Thyroid gland (tissue), 4 donors: Measurements from ENCODE around the gene ZNF280A. TPM values are rescaled to one million over a fixed set of nuclear protein-coding genes. Genes with fewer than 3 reads are reported as not detected.
"Not testable (repeated sequence)": the region's sequence is repeated elsewhere in the genome, so short reads cannot be mapped to it uniquely, and the experiment has no call there.

Experiments used
- DNase-seq, 2 donors: peaks; one replicate each; pipeline ENCODE4 v3.0.0-alpha.2; 2019
- H3K27ac ChIP-seq, 3 donors: fragments of 200-600 bp; sonication (generic); 1 replicate in 2 of 3; 2 replicates in 1 of 3; pipeline ENCODE4 v1.5.1; 2016 to 2019; ENCODE audit warnings: mild to moderate bottlenecking in 1 of 3, moderate library complexity in 1 of 3
- H3K27me3 ChIP-seq: fragments of 200-600 bp; sonication (generic); one replicate; pipeline ENCODE4 v1.5.1; 2019
- H3K36me3 ChIP-seq, 2 donors: fragments of 200-600 bp; sonication (generic); one replicate each; pipeline ENCODE4 v1.5.1; 2016 to 2019
- H3K4me1 ChIP-seq, 2 donors: fragments of 200-600 bp; sonication (generic); one replicate each; pipeline ENCODE4 v1.5.1; 2017 to 2019
- H3K4me3 ChIP-seq, 3 donors: fragments of 200-600 bp; sonication (generic); replicated peaks in 1 of 3; 1 replicate in 2 of 3; 2 replicates in 1 of 3; pipeline ENCODE4 v1.5.1; 2016; ENCODE audit warnings: mild to moderate bottlenecking in 1 of 3
- H3K9me3 ChIP-seq: fragments of 200-600 bp; sonication (generic); one replicate; pipeline ENCODE4 v1.5.1; 2017
- POLR2A ChIP-seq, 2 donors: fragments of 450-650 bp; IDR thresholded peaks; one replicate each; pipeline ENCODE4 v1.6.1; 2017; ENCODE audit warnings: antibody characterized with exemption in 2 of 2, mild to moderate bottlenecking in 2 of 2, moderate library complexity in 1 of 2
- WGBS, 2 donors: methylation state at CpG; one replicate each; pipeline ENCODE4 v1.1.5; 2017; 5-methylcytosine and 5-hydroxymethylcytosine counted together
- intact Hi-C: fragments of 100-400 bp; cut with DNase I; formaldehyde crosslinking; loops from one replicate; pipeline ENCODE4 v1.15.1; 2023
- total RNA-seq, 4 donors: library from RNA; depleted of rRNA; stranded (reverse); fragments of >200 nt; gene quantifications; one replicate each; pipeline ENCODE4 v1.2.3, GENCODE V29; 2016
- TF ChIP-seq, protein P1 (sequence below), 6 experiments: fragments of 200-600 bp in 3 of 6; fragments of 450-650 bp in 3 of 6; sonication (generic) in 3 of 6; IDR thresholded peaks; one replicate each; pipeline ENCODE4 v1.5.1; 2016 to 2019; ENCODE audit warnings: antibody characterized with exemption in 6 of 6, mild to moderate bottlenecking in 2 of 6, inconsistent platforms in 1 of 6, moderate library complexity in 1 of 6

ZNF280A gene
- total RNA-seq, 4 donors from 2014 or later = not detected

DNA sequence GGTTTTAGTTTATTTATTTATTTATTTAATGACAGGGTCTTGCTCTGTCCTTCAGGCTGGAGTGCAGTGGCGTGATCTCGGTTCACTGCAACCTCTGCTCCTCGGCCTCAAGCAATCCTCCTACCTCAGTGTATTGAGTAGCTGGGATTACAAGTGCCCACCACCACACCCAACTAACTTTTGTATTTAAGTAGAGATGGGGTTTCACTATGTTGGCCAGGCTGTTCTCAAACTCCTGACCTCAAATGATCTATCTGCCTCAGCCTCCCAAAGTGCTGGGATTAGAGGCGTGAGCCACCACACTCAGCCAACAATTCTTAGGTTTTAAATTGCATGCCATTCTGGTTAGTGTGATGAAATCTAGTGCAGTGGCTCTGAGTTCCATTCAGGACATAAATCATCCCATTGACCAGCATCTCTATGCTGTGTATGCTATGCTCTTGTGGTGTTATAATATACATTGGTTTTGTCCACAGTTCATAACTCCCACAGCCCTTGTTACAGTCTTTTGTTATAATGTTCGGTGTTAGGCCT, 40.0 kb downstream of the ZNF280A start:
- DNase-seq = no peak
- Histone ChIP-seq H3K27ac (no peak overlapping the region), H3K4me1 (no peaks in the 10 kb centered on the region), H3K27me3 (no peaks in the 10 kb centered on the region), H3K4me3 (no peak overlapping the region), H3K36me3 (no peaks in the 10 kb centered on the region), H3K9me3 (no peaks in the 10 kb centered on the region)
- 98% methylated on average over 5 of the region's 5 CpGs for WGBS, 2 donors
- intact Hi-C loops = no loop called here
- TF ChIP-seq, protein P1, sequence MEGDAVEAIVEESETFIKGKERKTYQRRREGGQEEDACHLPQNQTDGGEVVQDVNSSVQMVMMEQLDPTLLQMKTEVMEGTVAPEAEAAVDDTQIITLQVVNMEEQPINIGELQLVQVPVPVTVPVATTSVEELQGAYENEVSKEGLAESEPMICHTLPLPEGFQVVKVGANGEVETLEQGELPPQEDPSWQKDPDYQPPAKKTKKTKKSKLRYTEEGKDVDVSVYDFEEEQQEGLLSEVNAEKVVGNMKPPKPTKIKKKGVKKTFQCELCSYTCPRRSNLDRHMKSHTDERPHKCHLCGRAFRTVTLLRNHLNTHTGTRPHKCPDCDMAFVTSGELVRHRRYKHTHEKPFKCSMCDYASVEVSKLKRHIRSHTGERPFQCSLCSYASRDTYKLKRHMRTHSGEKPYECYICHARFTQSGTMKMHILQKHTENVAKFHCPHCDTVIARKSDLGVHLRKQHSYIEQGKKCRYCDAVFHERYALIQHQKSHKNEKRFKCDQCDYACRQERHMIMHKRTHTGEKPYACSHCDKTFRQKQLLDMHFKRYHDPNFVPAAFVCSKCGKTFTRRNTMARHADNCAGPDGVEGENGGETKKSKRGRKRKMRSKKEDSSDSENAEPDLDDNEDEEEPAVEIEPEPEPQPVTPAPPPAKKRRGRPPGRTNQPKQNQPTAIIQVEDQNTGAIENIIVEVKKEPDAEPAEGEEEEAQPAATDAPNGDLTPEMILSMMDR (IDR thresholded peaks at IDR 0.05) = no peak
- TF ChIP-seq POLR2A (IDR thresholded peaks at IDR 0.05) = no peak

DNA sequence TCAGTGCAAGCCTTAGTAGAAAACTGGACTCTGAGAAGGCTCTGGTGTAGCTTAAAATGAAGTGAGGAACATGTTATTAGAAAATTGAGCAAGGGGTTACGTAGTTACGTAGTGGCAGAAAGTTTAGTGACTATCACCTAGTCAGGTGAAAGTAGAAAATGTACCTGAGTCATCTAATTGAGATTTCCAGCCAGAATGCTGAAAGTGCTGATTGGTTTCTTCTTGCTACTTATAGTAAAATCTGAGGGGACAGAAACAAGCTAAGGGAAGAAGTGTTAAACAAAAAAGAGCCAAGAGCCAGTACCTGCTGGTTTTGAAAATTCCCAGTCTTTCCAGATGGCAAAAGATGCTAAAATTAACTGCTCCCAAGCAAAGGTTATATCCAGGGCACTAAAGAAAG, 41.0 kb downstream of the ZNF280A start:
- no peak overlapping the region for H3K4me3 ChIP-seq
- no peaks in the 10 kb centered on the region for H3K9me3 ChIP-seq
- H3K27me3 ChIP-seq = no peaks in the 10 kb centered on the region
- TF ChIP-seq, protein P1 (IDR thresholded peaks at IDR 0.05) = no peak
- TF ChIP-seq POLR2A (IDR thresholded peaks at IDR 0.05) = no peak
- WGBS, 2 donors = 98% methylated on average over 2 of the region's 2 CpGs
- no peaks in the 10 kb centered on the region for H3K36me3 ChIP-seq
- H3K4me1 ChIP-seq = no peaks in the 10 kb centered on the region
- DNase-seq = no peak
- H3K27ac ChIP-seq = no peak overlapping the region
- intact Hi-C loops = no loop called here

DNA sequence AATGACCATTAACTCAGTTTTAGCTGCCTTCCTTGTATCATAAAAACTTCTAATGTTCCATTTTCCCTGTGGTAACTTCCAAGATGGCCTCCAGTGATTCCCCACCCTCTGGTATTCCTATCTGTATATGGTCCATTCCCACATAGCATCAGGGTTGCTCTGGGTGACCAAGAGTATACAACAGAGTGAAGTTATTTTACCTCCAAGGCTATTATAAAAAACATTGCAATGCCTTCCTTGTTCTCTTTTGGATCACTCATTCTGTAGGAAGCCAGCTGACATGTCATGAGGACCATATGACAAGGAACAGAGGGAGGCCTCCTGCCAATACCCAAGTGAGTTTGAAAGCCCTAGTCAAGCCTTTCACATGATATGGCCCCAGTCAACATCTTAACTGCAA, 41.6 kb downstream of the ZNF280A start:
- no peaks in the 10 kb centered on the region for H3K36me3 ChIP-seq
- intact Hi-C loops = no loop called here
- no peaks in the 10 kb centered on the region for H3K4me1 ChIP-seq
- H3K4me3 ChIP-seq = no peak overlapping the region
- TF ChIP-seq POLR2A (IDR thresholded peaks at IDR 0.05) = no peak
- TF ChIP-seq, protein P1 (IDR thresholded peaks at IDR 0.05) = no peak
- no peak overlapping the region for H3K27ac ChIP-seq
- H3K9me3 ChIP-seq = no peaks in the 10 kb centered on the region
- no peaks in the 10 kb centered on the region for H3K27me3 ChIP-seq
- DNase-seq = no peak

DNA sequence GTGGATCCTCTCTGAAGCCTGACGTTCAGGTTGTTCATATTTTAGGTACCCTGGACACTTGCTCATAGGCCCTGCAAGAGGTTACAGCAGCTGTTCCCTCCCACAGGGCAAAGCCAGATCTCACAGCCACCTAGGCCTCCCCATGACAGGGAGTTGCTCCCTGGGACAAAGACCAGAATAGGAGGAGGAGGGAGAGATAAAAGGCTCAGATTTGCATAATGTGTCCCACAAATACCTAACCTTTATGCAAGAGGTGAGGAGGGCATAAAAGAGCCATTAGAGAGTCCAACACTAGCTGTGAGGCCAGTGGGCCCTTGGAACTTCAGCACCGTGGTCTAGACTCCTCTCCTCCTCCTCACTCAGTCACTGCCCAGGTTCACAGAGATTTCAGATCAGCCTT, 45.3 kb downstream of the ZNF280A start:
- Histone ChIP-seq H3K27ac (no peak overlapping the region), H3K27me3 (no peaks in the 10 kb centered on the region), H3K4me3 (no peak overlapping the region), H3K9me3 (no peaks in the 10 kb centered on the region), H3K36me3 (no peaks in the 10 kb centered on the region), H3K4me1 (no peaks in the 10 kb centered on the region)
- TF ChIP-seq POLR2A (IDR thresholded peaks at IDR 0.05) = no peak
- TF ChIP-seq, protein P1 (IDR thresholded peaks at IDR 0.05) = no peak
- DNase-seq = no peak
- WGBS, 2 donors = 68 to 73% methylated on average over 2 of the region's 2 CpGs
- intact Hi-C loops = no loop called here

DNA sequence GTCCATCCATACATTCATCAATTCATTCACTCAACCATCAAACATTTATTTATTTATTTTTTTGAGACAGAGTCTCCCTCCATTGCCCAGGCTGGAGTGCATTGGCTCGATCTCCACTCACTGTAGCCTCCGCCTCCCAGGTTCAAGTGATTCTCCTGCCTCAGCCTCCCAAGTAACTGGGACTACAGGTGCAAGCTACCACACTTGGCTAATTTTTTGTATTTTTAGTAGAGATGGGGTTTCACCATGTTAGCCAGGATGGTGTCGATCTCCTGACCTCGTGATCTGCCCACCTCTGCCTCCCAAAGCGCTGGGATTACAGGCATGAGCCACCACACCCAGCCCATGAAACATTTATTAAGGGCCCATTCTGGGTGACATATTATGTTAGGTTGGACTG, 49.0 kb downstream of the ZNF280A start:
- H3K27ac ChIP-seq, H3K36me3 ChIP-seq, H3K4me1 ChIP-seq, intact Hi-C loops, H3K4me3 ChIP-seq, H3K27me3 ChIP-seq, H3K9me3 ChIP-seq, DNase-seq: not testable (repeated sequence)
- WGBS, 2 donors = 90 to 91% methylated on average over 5 of the region's 5 CpGs

DNA sequence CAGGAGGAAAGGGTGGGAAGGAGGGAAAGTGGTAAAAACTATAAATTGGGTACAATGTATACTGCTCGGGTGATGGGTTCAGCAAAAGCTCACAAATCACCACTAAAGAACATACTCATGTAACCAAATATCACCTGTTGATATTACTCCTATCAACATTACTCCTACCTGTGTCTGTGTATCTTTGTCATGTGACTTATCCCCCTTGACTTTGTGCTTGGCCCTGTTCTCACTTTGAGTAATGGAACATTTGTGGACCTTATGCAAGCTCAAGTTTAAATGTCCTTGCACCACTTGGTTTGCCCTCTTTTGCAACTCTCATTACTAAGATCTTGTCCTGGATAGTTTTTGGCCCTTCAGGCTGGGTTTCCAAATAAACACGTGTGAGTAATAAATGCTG, 50.5 kb downstream of the ZNF280A start:
- Histone ChIP-seq H3K9me3 (no peaks in the 10 kb centered on the region), H3K4me1 (no peaks in the 10 kb centered on the region), H3K36me3 (no peaks in the 10 kb centered on the region), H3K27ac (no peak overlapping the region), H3K27me3 (no peaks in the 10 kb centered on the region), H3K4me3 (no peak overlapping the region)
- 69 to 74% methylated on average over 2 of the region's 2 CpGs for WGBS, 2 donors
- intact Hi-C loops = no loop called here
- TF ChIP-seq POLR2A (IDR thresholded peaks at IDR 0.05) = no peak
- TF ChIP-seq, protein P1 (IDR thresholded peaks at IDR 0.05) = no peak
- DNase-seq = no peak

DNA sequence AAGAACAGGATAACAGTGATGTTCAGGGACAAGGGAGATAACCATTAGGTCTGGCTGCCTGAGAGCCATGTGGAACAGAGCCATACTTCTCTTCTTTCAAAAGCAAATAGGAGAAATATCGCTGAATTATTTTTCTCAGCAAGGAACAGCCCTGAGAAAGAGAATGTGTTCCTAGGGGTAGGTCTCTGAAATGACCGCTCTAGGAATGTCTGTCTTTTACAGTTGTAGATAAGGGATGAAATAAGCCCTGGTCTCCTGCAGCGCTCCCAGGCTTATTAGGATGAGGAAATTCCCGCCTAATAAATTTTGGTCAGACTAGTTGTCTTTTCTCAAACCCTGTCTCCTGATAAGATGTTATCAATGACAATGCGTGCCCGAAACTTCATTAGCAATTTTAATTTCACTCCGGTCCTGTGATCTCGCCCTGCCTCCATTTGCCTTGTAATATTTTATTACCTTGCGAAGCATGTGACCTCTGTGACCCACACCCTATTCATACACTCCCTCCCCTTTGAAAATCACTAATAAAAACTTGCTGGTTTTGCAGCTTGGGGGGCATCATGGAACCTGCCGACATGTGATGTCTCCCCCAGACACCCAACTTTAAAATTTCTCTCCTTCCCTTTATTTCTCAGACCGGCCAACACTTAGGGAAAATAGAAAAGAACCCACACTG, 51.1 kb downstream of the ZNF280A start:
- H3K27me3 ChIP-seq, H3K9me3 ChIP-seq, H3K36me3 ChIP-seq, H3K4me3 ChIP-seq, H3K27ac ChIP-seq, H3K4me1 ChIP-seq, DNase-seq, intact Hi-C loops: not testable (repeated sequence)
- WGBS, 2 donors = 92 to 93% methylated on average over 11 of the region's 11 CpGs
